Measurements from ENCODE around the gene RSPH6A. TPM values are rescaled to one million over a fixed set of nuclear protein-coding genes. Genes with fewer than 3 reads are reported as not detected.

The RSPH6A gene
- total RNA-seq = not detected in 2 replicates

DNA sequence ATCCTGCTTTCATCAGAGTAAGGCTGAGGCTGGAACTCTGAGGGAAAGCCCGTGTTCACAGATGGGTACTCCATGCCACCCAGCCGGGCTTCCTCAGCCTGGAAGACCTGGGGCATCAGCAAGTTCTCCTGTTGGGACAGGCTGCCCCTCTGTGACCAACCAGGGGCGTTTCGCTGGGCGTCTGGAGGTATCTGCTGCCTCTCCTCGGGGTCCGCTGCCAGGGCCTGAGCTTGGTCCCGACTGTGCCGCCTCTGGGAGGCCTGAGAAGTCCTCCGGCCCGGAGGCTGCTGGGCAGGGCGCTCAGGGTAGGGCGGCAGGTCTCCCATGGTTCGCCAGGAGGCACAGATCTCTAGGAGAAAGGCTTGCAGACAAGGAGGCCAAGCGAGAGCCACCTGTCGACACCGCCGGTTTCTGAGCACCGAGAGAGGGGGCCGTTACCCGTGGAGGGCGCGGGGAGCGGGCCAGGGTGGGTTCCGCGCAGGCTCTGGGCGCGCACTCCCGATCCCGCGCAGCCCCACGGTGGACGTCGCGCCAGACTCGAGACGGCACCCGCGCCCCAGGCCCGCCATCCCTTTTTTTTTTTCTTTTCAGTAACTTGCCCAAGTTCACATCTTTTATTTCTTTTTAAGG lies at the start of gene RSPH6A:
Gene RSPH6A, minus strand, starts transcription at position 458 of the 630 bp plus-strand sequence. Its CDS starts 132 bp downstream, at position 326.
- TF ChIP-seq, protein P1, sequence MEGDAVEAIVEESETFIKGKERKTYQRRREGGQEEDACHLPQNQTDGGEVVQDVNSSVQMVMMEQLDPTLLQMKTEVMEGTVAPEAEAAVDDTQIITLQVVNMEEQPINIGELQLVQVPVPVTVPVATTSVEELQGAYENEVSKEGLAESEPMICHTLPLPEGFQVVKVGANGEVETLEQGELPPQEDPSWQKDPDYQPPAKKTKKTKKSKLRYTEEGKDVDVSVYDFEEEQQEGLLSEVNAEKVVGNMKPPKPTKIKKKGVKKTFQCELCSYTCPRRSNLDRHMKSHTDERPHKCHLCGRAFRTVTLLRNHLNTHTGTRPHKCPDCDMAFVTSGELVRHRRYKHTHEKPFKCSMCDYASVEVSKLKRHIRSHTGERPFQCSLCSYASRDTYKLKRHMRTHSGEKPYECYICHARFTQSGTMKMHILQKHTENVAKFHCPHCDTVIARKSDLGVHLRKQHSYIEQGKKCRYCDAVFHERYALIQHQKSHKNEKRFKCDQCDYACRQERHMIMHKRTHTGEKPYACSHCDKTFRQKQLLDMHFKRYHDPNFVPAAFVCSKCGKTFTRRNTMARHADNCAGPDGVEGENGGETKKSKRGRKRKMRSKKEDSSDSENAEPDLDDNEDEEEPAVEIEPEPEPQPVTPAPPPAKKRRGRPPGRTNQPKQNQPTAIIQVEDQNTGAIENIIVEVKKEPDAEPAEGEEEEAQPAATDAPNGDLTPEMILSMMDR (IDR thresholded peaks at IDR 0.05; ENCODE audit: insufficient read depth, low read length, poor library complexity, severe bottlenecking) = no peak
- Histone ChIP-seq H3K4me3 (ENCODE audit: low read depth, low read length) (no peak within 1 kb of the TSS), H3K27me3 (ENCODE audit: control insufficient read depth, insufficient read depth, low read length) (no peaks in the 10 kb centered on the region), H3K36me3 (ENCODE audit: control insufficient read depth, insufficient read depth, low read length) (no peaks in the 10 kb centered on the region)
- no peak for DNase-seq (ENCODE audit: low read depth)

DNA sequence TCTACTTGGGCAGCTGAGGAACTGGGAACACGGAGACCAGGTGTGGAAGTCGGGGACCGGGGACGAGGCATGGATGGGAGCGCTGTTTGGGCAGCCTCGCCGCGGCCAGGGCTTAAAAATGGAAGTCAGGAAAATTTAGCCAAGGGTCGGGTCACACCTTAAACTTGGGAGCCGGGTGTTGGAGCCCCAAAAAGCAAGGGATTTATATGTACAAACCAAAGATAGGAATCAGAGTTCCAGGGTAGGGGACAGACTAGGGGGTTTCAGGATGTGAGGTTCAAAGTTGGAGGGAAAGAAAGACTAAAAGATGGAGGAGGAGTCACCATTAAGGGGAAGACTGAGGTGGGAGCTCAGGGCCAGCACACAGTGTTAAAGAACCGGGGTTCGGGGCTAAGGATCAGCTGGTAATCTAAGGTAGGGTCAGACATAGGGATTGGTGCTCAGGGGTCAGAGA lies 49.5 kb upstream of the RSPH6A start:
- Histone ChIP-seq H3K27me3 (ENCODE audit: control insufficient read depth, insufficient read depth, low read length) (peaks cover 13% of the 10 kb centered on the region), H3K4me3 (ENCODE audit: low read depth, low read length) (peak overlapping the region; percentile 57), H3K36me3 (ENCODE audit: control insufficient read depth, insufficient read depth, low read length) (no peaks in the 10 kb centered on the region)
- TF ChIP-seq, protein P1 (IDR thresholded peaks at IDR 0.05; ENCODE audit: insufficient read depth, low read length, poor library complexity, severe bottlenecking) = no peak
- DNase-seq (ENCODE audit: low read depth) = no peak

DNA sequence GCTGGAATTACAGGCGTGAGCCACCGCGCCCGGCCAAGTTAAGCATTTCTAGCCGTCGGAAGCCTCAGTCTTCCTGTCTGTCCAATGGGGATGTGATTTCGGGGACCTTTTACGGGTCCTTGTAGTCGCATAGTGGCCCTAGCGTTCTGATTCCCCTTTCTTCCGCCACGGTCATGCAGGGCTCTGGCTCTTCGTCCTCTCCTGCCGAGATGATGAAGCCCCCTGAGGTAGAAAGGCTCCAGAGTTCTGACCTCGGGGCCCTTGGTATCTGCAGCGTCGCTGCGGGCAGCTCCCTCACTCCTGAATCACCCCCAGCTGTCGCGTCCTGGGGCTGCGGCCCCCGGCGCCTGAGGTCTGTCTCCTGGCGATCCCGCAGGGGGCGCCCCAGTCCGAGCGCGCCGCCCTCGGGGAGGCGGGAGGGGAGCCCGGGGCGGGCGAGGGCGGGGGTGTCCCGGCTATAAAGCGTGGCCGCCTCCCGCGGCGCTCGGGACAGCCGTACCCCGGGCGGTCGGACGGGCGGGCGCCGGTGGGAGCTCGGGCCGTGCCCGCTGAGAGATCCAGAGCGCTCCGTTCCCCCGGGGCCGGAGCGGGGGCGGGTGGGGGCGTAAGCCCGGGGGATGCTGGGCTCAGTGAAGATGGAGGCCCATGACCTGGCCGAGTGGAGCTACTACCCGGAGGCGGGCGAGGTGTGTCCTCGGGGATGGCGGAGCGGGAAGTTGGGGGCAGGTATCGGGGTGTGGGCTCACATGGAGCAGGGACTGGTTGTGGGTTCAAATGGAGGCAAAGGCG lies 48.9 kb upstream of the RSPH6A start, which contains the start of gene FOXA3:
Gene FOXA3, plus strand, starts transcription at position 487 of the 789 bp plus-strand sequence. Its CDS starts 131 bp downstream, at position 618.
- no peaks in the 10 kb centered on the region for H3K36me3 ChIP-seq (ENCODE audit: control insufficient read depth, insufficient read depth, low read length)
- TF ChIP-seq, protein P1 (IDR thresholded peaks at IDR 0.05; ENCODE audit: insufficient read depth, low read length, poor library complexity, severe bottlenecking) = peak; percentile 47
- no peak for DNase-seq (ENCODE audit: low read depth)
- H3K27me3 ChIP-seq (ENCODE audit: control insufficient read depth, insufficient read depth, low read length) = peaks cover 13% of the 10 kb centered on the region
- peak within 1 kb of the TSS; percentile 57 for H3K4me3 ChIP-seq (ENCODE audit: low read depth, low read length)

DNA sequence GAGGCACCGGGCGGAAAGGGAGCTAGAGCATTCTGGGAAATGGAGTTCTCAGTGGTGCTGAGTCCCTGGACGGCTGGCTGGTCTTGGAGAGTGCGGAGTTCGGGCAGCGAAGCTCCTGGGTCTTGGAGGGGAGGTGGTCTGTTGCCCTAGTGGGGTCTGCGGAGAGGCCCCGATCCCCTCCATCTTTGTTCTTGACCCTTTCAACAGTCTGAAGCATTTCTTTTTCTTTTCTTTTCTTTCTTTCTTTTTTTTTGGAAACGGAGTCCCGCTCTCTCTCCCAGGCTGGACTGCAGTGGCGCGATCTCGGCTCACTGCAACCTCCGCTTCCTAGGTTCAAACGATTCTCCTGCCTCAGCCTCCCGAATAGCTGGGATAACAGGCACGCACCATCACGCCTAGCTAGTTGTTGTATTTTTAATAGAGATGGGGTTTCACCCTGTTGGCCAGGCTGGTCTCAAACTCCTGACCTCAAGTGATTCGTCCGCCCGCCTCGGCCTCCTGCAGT lies 48.3 kb upstream of the RSPH6A start:
- TF ChIP-seq, protein P1 (IDR thresholded peaks at IDR 0.05; ENCODE audit: insufficient read depth, low read length, poor library complexity, severe bottlenecking) = no peak
- DNase-seq (ENCODE audit: low read depth) = no peak
- H3K27me3 ChIP-seq (ENCODE audit: control insufficient read depth, insufficient read depth, low read length) = peaks cover 13% of the 10 kb centered on the region

DNA sequence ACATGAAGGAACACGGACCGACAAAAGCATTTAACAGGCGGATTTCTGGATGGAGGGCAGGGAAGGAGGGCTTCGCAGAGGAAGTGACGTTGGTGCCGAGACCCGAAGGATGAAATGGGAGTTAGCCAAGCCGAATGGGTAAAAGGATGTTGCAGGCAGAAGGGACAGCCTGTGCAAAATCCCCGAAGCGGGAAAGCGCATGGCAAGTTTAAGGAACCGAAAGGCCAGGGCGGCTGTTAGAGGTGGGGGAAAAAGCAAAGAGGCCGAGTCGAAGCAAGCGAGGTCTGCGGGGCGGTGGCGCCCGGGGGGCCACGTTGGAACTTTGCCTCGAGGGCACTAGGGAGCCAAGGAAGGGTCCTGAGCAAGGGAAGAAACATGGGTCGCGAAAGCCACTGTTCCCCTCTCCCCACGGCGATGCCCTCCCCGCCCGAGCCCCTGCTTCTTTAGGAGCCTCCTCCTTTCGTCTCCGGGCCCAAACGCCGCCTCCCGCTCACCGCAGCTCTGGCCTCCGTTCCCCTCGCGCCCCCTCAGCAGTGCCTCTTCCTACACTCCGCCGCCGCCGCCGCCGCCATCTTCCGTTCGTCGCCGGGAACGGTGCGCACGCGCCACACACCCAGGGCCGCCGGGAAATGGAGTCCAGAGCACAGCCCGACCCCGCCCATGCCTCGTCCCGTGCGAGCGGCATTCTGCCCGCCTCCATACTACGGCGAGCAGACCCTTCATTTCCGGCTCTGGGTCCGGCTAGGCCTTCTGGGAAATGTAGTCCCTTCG lies 47.6 kb upstream of the RSPH6A start, which contains the start of gene SYMPK:
Gene SYMPK, minus strand, starts transcription at position 584 of the 771 bp plus-strand sequence. CDS start 8,652 bp downstream, outside the sequence.
- peak; percentile 90 for DNase-seq (ENCODE audit: low read depth)
- TF ChIP-seq, protein P1 (IDR thresholded peaks at IDR 0.05; ENCODE audit: insufficient read depth, low read length, poor library complexity, severe bottlenecking) = no peak
- Histone ChIP-seq H3K36me3 (ENCODE audit: control insufficient read depth, insufficient read depth, low read length) (peaks cover 2% of the 10 kb centered on the region), H3K4me3 (ENCODE audit: low read depth, low read length) (peak within 1 kb of the TSS; percentile 84), H3K27me3 (ENCODE audit: control insufficient read depth, insufficient read depth, low read length) (peaks cover 13% of the 10 kb centered on the region)

More for the DNA sequence above, 48.3 kb upstream of the RSPH6A start:
- peaks cover 2% of the 10 kb centered on the region for H3K36me3 ChIP-seq (ENCODE audit: control insufficient read depth, insufficient read depth, low read length)
- peak overlapping the region; percentile 25 for H3K4me3 ChIP-seq (ENCODE audit: low read depth, low read length)
